ENCODE data around the gene YPEL1. TPM values are rescaled to one million over a fixed set of nuclear protein-coding genes. Genes with fewer than 3 reads are reported as not detected.
"Not testable (repeated sequence)": the region's sequence is repeated elsewhere in the genome, so short reads cannot be mapped to it uniquely, and the experiment has no call there.

Gene YPEL1
- total and polyA plus RNA-seq, 9 donors = 12.1 to 20.7 (median 18.3) TPM

DNA sequence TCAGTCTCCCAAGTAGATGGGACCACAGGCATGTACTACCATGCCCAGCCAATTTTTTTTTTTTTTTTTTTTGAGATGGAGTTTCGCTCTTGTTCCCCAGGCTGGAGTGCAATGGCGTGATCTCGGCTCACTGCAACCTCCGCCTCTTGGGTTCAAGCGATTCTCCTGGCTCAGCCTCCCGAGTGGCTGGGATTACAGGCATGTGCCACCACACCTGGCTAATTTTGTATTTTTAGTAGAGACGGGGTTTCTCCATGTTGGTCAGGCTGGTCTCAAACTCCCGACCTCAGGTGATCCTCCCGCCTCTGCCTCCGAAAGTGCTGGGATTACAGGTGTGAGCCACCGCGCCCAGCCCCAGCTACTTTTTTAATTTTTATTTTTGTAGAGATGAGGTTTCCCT is 56.8 kb downstream of the YPEL1 start:
- WGBS (ENCODE audit: insufficient coverage) = no CpG with 5 or more reads among the region's 12 CpGs
- H3K27me3 ChIP-seq (ENCODE audit: control insufficient read depth, insufficient read depth, low read length); H3K27ac ChIP-seq (ENCODE audit: low read length); H3K4me3 ChIP-seq (ENCODE audit: low read length); DNase-seq; H3K4me1 ChIP-seq (ENCODE audit: control insufficient read depth, insufficient read depth, low read length); H3K9me3 ChIP-seq (replicated peaks; ENCODE audit: control insufficient read depth, low read depth, low read length): not testable (repeated sequence)
- H3K36me3 ChIP-seq (ENCODE audit: control insufficient read depth, insufficient read depth, low read length) = peaks cover 52% of the 10 kb centered on the region

DNA sequence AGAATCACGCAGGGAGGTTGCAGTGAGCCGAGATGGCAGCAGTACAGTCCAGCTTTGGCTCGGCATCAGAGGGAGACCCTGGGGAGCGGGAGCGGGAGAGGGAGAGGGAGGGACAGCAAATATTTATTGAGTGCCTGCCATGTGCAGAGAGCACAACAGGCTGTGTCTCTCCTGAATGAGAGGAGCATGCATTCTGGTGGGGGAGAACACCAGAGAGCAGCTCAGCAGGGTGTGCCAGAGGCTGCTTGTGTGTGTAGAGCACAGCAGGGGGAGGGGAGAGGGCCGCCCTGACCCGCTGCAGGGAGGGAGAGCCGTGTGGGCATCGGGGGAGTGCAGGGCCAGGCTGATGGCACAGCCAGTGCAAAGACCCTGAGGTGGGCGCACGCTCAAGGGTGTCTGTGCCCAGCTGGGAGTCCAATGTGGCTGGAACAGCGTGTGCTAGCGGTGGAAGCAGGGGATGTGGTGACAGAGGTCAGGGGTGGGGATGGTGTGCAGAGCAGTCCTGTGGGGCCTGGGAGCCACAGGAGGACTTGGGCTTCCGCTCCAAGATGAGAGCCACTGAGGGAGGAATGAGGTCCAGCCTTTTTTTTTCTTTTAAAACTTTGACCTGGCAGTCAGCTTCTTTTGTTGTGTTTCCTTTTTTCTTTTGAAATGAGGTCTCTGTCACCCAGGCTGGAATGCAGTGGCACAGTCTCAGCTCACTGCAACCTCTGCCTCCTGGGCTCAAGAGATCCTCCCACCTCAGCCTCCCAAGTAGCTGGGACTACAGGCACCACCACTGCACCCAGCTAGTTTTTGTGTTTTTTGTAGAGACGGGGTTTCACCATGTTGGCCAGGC is 57.8 kb downstream of the YPEL1 start:
- no peaks in the 10 kb centered on the region for H3K9me3 ChIP-seq (replicated peaks; ENCODE audit: control insufficient read depth, low read depth, low read length)
- peak; percentile 51 for DNase-seq
- H3K4me3 ChIP-seq (ENCODE audit: low read length) = no peak overlapping the region
- peaks cover 52% of the 10 kb centered on the region for H3K36me3 ChIP-seq (ENCODE audit: control insufficient read depth, insufficient read depth, low read length)
- H3K4me1 ChIP-seq (ENCODE audit: control insufficient read depth, insufficient read depth, low read length) = no peaks in the 10 kb centered on the region
- H3K27me3 ChIP-seq (ENCODE audit: control insufficient read depth, insufficient read depth, low read length) = no peaks in the 10 kb centered on the region
- WGBS (ENCODE audit: insufficient coverage) = 75% methylated on average over 13 of the region's 15 CpGs
- H3K27ac ChIP-seq (ENCODE audit: low read length) = no peak overlapping the region

DNA sequence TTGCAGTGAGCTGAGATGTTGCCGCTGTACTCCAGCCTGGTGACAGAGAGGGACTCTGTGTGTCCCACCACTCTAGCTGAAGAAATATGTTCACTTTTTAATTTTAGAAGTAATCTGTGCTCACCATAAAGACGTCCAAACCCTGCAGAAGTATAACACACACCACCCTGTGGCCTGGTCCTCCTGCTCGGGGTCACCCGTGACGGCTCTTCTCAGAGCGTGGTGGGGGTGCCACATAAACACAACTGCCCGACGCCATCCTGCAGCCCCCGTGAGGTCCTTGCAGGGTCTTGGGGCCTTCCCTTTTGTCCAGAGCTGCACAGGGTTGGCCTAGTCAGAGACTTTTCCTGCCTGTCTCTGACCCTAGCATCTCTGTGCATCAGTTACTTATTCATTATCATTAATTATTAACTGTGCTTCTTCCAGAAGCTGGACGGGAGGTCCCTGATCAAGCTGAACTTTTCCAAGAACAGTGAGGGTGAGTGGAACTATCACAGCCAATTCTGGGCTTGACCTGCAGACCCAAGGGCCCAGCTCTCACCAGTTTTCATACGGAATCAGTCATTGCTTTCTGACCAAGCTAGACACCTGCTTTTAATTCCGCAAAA is 60.9 kb downstream of the YPEL1 start:
- Histone ChIP-seq H3K27ac (ENCODE audit: low read length) (no peak overlapping the region), H3K4me3 (ENCODE audit: low read length) (no peak overlapping the region), H3K9me3 (replicated peaks; ENCODE audit: control insufficient read depth, low read depth, low read length) (no peaks in the 10 kb centered on the region), H3K27me3 (ENCODE audit: control insufficient read depth, insufficient read depth, low read length) (no peaks in the 10 kb centered on the region), H3K36me3 (ENCODE audit: control insufficient read depth, insufficient read depth, low read length) (peaks cover 57% of the 10 kb centered on the region), H3K4me1 (ENCODE audit: control insufficient read depth, insufficient read depth, low read length) (no peaks in the 10 kb centered on the region)
- 97% methylated on average over 10 of the region's 12 CpGs for WGBS (ENCODE audit: insufficient coverage)
- no peak for DNase-seq

DNA sequence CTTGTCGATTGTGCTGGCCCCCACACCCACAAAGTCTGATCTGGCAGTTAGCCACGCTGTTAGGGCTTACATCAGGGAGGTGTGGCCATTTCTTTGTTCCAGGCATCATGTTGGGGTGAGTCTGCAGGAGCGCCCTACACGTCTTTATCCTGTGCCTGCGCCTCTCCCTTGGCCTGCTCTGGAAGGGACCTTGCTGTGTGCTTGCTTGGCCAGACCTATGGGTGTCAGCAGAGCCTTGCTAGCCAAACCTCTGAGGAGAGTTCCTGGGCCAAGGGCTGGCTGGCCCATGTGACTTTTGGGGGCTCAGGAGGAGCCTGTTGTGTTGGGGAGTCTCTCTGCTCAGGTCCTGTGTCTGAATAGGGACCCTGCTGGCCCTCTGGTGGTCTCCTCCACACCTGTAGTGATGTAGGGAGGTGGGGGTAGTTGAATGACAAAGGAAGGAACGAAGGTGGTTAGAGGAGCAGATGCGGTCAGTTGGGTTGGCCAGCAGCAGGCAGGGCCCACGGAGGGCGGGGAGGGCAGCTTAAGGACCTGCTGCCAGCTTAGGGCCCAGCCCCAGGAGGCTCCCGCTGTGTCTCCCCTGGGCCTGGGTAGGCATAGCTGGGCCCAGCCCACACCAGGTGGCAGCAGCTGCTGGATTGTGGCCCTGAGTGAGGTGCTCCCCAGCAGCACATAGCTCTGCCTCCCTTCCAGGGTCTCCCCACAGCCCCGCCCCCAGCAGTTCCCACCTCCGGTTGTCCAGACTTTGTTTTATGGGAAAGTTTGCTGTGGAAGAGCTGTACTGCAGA is 61.9 kb downstream of the YPEL1 start:
- Histone ChIP-seq H3K4me1 (ENCODE audit: control insufficient read depth, insufficient read depth, low read length) (no peaks in the 10 kb centered on the region), H3K36me3 (ENCODE audit: control insufficient read depth, insufficient read depth, low read length) (peaks cover 62% of the 10 kb centered on the region), H3K9me3 (replicated peaks; ENCODE audit: control insufficient read depth, low read depth, low read length) (no peaks in the 10 kb centered on the region), H3K27ac (ENCODE audit: low read length) (no peak overlapping the region), H3K27me3 (ENCODE audit: control insufficient read depth, insufficient read depth, low read length) (no peaks in the 10 kb centered on the region), H3K4me3 (ENCODE audit: low read length) (no peak overlapping the region)
- WGBS (ENCODE audit: insufficient coverage) = 91% methylated on average over 10 of the region's 12 CpGs
- no peak for DNase-seq

DNA sequence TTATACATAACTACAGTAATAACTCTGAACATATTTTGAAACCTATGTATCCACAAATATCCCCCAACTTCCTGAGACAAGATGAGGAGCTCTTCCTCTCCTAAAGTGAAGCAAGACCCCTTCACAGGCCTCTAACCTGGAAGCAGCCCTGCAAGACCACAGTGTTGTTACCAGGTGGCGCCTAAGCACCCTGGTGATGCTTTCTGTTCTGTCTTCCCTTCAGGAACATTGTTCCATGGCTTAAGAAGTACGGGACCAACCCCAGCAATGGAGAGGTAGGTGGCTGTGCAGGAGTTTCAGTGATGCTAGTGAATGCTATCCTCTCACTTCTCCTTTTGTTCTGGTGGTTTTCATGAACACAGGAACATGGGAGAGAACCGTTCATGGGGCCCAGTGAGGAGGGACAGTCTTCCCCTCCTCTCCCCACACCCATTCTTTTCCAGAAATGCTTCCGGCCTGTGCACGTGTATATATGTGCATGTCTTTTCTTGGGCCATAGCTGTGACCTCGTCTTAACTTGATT is 63.4 kb downstream of the YPEL1 start:
- H3K27ac ChIP-seq (ENCODE audit: low read length) = no peak overlapping the region
- H3K9me3 ChIP-seq (replicated peaks; ENCODE audit: control insufficient read depth, low read depth, low read length) = no peaks in the 10 kb centered on the region
- no peak overlapping the region for H3K4me3 ChIP-seq (ENCODE audit: low read length)
- WGBS (ENCODE audit: insufficient coverage) = 80% methylated on average over 4 of the region's 6 CpGs
- no peaks in the 10 kb centered on the region for H3K4me1 ChIP-seq (ENCODE audit: control insufficient read depth, insufficient read depth, low read length)
- DNase-seq = no peak
- no peaks in the 10 kb centered on the region for H3K27me3 ChIP-seq (ENCODE audit: control insufficient read depth, insufficient read depth, low read length)
- H3K36me3 ChIP-seq (ENCODE audit: control insufficient read depth, insufficient read depth, low read length) = peaks cover 62% of the 10 kb centered on the region

DNA sequence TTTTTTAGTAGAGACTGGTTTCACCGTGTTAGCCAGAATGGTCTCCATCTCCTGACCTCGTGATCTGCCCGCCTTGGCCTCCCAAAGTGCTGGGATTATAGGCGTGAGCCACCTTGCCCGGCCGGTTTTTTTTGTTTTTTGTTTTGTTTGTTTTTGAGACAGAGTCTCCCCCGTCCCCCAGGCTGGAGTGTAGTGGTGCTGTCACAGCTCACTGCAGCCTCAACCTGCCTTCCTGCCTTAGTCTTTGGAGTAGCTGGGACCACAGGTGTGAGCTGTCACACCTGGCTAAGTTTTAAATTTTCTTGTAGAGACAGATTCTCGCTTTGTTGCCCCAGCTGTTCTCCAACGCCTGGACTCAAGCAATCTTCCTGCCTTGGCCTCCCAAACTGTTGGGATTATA is 66.6 kb downstream of the YPEL1 start:
- WGBS (ENCODE audit: insufficient coverage) = 89% methylated on average over 3 of the region's 9 CpGs
- Histone ChIP-seq H3K36me3 (ENCODE audit: control insufficient read depth, insufficient read depth, low read length) (peaks cover 43% of the 10 kb centered on the region), H3K27me3 (ENCODE audit: control insufficient read depth, insufficient read depth, low read length) (no peaks in the 10 kb centered on the region), H3K4me3 (ENCODE audit: low read length) (no peak overlapping the region), H3K9me3 (replicated peaks; ENCODE audit: control insufficient read depth, low read depth, low read length) (no peaks in the 10 kb centered on the region), H3K4me1 (ENCODE audit: control insufficient read depth, insufficient read depth, low read length) (peaks cover 10% of the 10 kb centered on the region), H3K27ac (ENCODE audit: low read length) (no peak overlapping the region)
- no peak for DNase-seq

DNA sequence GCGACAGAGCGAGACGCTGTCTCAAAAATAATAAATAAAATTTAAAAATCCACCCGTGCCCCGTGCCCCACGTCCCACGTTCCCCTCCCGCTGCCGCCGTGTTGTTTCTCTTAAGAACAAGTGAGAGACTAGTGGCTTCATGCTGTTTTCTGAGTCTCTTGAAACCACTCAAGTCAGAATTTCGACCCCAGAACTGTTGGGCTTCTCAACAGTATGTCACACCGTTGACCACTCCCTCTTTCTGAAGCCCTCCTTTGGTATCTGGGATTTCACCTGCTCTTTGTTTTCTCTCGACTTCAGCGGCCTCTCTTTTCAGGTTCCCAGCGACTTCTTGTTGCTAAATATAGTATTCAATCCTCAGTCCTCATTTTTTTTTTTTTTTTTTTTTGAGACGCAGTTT is 68.8 kb downstream of the YPEL1 start:
- Histone ChIP-seq H3K27ac (ENCODE audit: low read length) (no peak overlapping the region), H3K36me3 (ENCODE audit: control insufficient read depth, insufficient read depth, low read length) (peaks cover 21% of the 10 kb centered on the region)
- WGBS (ENCODE audit: insufficient coverage) = 47% methylated on average over 12 of the region's 16 CpGs

DNA sequence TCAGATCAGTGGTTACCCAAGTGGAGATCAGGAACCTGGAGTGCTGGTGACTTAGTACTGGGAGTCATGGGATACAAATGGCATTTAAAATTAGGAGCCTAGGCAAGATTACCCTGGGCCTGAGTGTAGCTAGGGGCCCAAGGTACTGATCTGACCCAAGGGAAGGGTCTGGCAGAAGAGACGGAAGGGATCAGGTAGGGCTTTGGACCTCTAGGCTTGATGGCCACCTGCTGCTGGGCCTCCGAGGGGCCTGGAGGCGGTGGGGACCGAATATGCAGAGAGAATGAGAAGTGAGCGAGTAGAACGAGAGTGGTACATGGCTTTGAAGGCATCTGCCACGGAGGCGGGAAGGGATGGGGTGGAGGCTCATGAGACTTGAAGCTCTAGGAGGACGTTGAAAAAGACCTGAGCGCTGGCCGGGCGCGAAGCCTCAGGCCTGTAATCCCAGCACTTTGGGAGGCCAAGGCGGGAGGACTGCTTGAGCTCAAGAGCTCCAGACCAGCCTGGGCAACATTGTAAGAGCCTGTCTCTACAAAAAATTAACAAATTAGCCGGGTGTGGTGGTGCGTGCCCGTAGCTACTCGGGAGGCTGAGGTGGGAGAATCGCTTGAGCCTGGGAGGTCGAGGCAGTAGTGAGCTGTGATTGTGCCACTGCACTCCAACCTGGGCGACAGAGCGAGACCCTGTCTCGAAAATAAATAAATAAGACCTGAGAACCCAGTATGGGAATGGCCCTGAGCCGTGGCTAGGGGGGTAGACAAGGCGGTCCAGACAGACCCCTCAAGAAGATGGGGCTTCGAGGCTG is 70.3 kb downstream of the YPEL1 start:
- Histone ChIP-seq H3K4me3 (ENCODE audit: low read length) (peak overlapping the region; percentile 86), H3K9me3 (replicated peaks; ENCODE audit: control insufficient read depth, low read depth, low read length) (no peaks in the 10 kb centered on the region), H3K27me3 (ENCODE audit: control insufficient read depth, insufficient read depth, low read length) (peaks cover 6% of the 10 kb centered on the region), H3K27ac (ENCODE audit: low read length) (peak overlapping the region; percentile 89), H3K36me3 (ENCODE audit: control insufficient read depth, insufficient read depth, low read length) (peaks cover 8% of the 10 kb centered on the region), H3K4me1 (ENCODE audit: control insufficient read depth, insufficient read depth, low read length) (peaks cover 10% of the 10 kb centered on the region)
- WGBS (ENCODE audit: insufficient coverage) = 72% methylated on average over 26 of the region's 26 CpGs
- no peak for DNase-seq

More for the DNA sequence above, 68.8 kb downstream of the YPEL1 start:
- Histone ChIP-seq H3K27me3 (ENCODE audit: control insufficient read depth, insufficient read depth, low read length) (no peaks in the 10 kb centered on the region), H3K9me3 (replicated peaks; ENCODE audit: control insufficient read depth, low read depth, low read length) (no peaks in the 10 kb centered on the region), H3K4me3 (ENCODE audit: low read length) (peak overlapping the region; percentile 86), H3K4me1 (ENCODE audit: control insufficient read depth, insufficient read depth, low read length) (peaks cover 10% of the 10 kb centered on the region)
- no peak for DNase-seq

DNA sequence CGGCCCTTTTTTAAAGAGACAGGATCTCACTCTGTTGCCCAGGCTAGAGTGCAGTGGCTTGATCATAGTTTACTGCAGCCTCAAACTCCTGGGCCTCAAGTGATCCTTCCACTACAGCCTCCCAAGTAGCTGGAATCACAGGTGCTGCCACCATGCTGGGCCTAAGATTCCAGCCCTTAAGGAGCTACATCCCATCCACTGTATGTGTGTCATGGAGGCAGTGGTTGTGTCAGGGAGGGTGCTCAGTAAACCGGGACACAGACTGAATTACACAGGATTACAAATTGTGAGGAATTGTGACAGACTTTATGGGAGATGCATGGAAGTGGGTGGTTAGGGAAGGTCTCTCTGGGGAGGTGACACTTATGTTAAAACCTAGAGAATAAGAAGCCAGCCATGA is 71.9 kb downstream of the YPEL1 start:
- Histone ChIP-seq H3K36me3 (ENCODE audit: control insufficient read depth, insufficient read depth, low read length) (no peaks in the 10 kb centered on the region), H3K4me1 (ENCODE audit: control insufficient read depth, insufficient read depth, low read length) (peaks cover 10% of the 10 kb centered on the region), H3K9me3 (replicated peaks; ENCODE audit: control insufficient read depth, low read depth, low read length) (no peaks in the 10 kb centered on the region), H3K27ac (ENCODE audit: low read length) (no peak overlapping the region), H3K4me3 (ENCODE audit: low read length) (no peak overlapping the region), H3K27me3 (ENCODE audit: control insufficient read depth, insufficient read depth, low read length) (peaks cover 6% of the 10 kb centered on the region)
- DNase-seq = no peak
- 92% methylated on average over 2 of the region's 2 CpGs for WGBS (ENCODE audit: insufficient coverage)
